Measurements from ENCODE around the gene ERV3-1. TPM values are rescaled to one million over a fixed set of nuclear protein-coding genes. Genes with fewer than 3 reads are reported as not detected.
"Not testable (repeated sequence)": the region's sequence is repeated elsewhere in the genome, so short reads cannot be mapped to it uniquely, and the experiment has no call there.

ERV3-1 gene
- total RNA-seq, 2 donors from 2014 or later: 6.1 to 13.7 TPM

DNA sequence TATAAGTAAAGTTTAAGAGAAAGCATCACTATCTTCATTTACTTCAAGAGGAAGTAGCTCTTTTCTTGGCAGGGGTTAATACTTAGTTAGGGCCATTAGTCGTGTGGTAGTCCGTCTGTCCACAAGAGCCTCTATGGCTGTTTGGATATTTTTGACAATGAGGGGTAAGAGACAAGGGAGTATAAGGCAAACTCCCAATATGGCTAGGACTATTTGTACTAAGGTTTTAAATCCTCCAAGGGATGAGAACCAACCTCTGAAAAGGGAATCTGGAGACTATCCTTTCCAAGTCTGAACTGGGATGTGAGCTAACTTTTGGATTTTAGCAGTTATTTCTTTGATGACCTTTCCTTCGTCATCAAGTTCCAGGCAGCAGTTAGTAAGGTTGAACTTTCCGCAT is 15.6 kb downstream of the ERV3-1 start, which contains the start of gene ZNF117:
Gene ZNF117, minus strand, starts transcription at position 101 of the 400 bp plus-strand sequence.
- no peak within 1 kb of the TSS for H3K4me3 Mint-ChIP-seq
- H3K4me1 Mint-ChIP-seq: no peaks in the 10 kb centered on the region
- no peaks in the 10 kb centered on the region for H3K27me3 Mint-ChIP-seq
- H3K27ac Mint-ChIP-seq: no peak within 1 kb of the TSS
- H3K9me3 Mint-ChIP-seq: peaks cover 46% of the 10 kb centered on the region
- peaks cover 34% of the 10 kb centered on the region for H3K36me3 Mint-ChIP-seq (ENCODE audit: low read depth)
- ATAC-seq (replicated peaks): no peak

DNA sequence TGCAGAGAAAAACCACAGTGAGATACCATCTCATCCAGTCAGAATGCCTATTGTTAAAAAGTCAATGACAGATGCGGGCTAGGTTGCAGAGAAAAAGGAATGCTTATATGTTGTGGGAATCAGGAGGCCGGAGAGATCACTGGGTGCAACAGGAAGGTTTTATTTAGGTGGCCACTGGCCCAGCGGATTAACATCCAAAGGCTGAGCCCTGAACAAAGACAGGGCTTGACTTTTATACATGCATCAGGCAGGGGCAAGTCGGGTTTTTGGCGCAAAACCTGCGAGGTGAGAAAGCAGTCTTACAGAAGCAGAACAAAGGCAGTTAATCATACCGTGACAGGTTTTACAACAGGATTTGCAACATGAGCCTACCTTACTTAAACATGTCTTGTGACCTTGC is 16.3 kb downstream of the ERV3-1 start:
- no peak overlapping the region for H3K4me3 Mint-ChIP-seq
- H3K36me3 Mint-ChIP-seq (ENCODE audit: low read depth): peaks cover 36% of the 10 kb centered on the region
- H3K9me3 Mint-ChIP-seq: peaks cover 46% of the 10 kb centered on the region
- H3K27ac Mint-ChIP-seq: no peak overlapping the region
- H3K4me1 Mint-ChIP-seq: no peaks in the 10 kb centered on the region
- no peak for ATAC-seq (replicated peaks)
- no peaks in the 10 kb centered on the region for H3K27me3 Mint-ChIP-seq

DNA sequence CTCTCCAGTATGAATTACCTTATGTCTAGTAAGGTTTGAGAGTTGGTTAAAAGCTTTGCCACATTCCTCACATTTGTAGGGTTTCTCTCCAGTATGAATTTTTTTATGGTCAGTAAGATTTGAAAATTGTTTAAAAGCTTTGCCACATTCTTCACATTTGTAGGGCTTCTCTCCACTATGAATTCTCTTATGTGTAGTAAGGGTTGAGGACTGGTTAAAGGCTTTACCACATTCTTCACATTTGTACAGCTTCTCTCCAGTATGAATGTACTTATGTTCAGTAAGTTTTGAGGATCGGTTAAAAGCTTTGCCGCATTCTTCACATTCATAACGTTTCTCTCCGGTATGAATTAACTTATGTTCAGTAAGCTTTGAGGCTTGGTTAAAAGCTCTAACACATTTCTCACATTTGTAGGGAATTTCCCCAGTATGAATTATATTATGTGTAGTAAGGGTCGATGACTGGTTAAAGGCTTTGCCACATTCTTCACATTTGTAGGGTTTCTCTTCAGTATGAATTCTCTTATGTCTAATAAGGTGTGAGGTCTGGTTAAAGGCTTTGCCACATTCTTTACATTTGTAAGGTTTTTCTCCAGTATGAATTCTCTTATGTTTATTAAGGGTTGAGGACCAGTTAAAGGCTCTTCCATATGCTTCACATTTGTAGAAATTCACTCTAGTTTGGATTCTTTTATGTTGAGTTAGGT is 27.8 kb downstream of the ERV3-1 start:
- no peaks in the 10 kb centered on the region for H3K4me1 Mint-ChIP-seq
- H3K4me3 Mint-ChIP-seq: no peak overlapping the region
- H3K27me3 Mint-ChIP-seq: no peaks in the 10 kb centered on the region
- no peak overlapping the region for H3K27ac Mint-ChIP-seq
- peaks cover 44% of the 10 kb centered on the region for H3K9me3 Mint-ChIP-seq
- no peak for ATAC-seq (replicated peaks)
- peaks cover 53% of the 10 kb centered on the region for H3K36me3 Mint-ChIP-seq (ENCODE audit: low read depth)

DNA sequence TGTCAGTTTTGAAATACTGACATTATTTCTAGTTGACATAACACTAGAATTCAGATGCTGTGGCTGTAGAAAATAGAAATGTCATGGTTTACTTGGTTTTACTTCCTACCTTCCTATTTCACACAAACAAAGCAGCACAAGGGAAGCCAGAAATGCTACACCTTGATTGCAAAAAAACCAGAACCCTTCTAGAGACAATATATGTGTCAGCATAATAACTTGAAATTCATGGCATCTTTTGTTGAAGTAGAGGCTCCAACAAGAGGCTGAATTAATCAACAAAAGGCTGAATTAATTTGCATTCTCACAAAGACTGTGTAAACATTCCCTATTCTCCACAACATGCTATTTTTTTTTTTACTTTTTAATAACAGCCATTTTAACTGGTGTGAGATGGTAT is 40.9 kb downstream of the ERV3-1 start:
- ATAC-seq (replicated peaks): no peak
- H3K4me3 Mint-ChIP-seq: no peak overlapping the region
- peaks cover 4% of the 10 kb centered on the region for H3K27me3 Mint-ChIP-seq
- H3K27ac Mint-ChIP-seq: no peak overlapping the region
- H3K4me1 Mint-ChIP-seq: no peaks in the 10 kb centered on the region
- no peaks in the 10 kb centered on the region for H3K36me3 Mint-ChIP-seq (ENCODE audit: low read depth)
- H3K9me3 Mint-ChIP-seq: peaks cover 12% of the 10 kb centered on the region

DNA sequence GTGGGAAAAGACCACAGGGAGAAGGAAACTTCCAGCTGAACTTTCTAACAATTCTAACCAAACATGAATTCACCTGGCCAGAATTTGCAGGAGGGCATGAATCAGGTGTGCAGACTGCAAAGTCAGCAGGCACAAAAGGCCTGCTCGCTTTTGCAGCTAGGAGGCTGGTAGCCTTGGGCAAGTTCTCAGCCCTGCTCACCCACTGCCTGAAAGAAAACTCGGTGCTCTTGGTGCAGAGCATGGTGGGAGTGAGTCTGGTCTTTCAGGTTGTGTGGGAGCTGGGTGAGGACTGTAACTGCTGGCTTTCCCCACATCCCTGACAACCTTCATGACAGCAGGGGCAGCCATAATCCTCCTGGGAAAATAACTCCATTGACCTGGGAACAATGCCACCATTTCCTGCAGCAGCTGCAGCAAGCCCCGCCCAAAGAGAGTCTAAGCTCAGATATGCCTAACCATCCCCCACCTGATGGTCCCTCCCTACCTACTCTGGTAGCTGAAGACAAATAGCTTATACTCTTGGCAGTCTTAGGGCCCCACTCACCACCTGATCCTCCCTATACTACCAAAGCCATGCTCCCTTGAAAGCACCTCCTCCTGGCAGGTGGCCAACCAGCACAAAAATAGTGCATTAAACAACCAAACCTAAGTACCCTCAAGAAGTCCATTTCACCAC is 47.3 kb downstream of the ERV3-1 start:
- Mint-ChIP-seq H3K36me3 (ENCODE audit: low read depth) (no peaks in the 10 kb centered on the region), H3K9me3 (peaks cover 8% of the 10 kb centered on the region), H3K27ac (no peak overlapping the region), H3K4me1 (no peaks in the 10 kb centered on the region), H3K27me3 (peaks cover 4% of the 10 kb centered on the region), H3K4me3 (no peak overlapping the region)
- ATAC-seq (replicated peaks): no peak

DNA sequence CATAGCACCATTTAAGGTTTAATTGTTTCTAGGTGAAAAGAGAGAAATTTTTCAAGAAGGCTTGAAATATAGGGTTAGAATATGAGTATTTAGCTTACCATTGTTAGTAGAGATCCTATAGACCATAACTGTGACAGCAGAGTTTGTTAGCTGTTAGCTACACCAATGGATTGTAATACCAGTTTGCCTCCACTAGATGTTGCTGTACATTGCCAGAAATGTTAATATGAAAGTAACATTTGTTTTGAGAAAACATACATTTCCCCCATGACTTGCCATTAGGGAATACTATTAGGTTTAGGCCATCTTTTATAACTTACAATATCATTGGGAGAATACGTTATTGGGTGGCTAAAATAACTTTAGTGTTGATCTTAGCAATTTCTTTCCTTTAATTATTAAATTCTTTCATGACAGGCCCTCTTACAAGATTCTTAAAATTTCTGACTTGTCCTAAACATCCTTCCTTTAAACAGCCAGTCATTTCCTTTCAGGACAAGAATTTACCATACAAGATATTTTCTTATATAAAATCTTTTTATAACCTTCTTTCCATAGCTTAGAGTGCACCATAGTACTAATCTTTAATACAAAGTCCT is 55.1 kb downstream of the ERV3-1 start:
- H3K36me3 Mint-ChIP-seq (ENCODE audit: low read depth): no peaks in the 10 kb centered on the region
- no peak overlapping the region for H3K4me3 Mint-ChIP-seq
- H3K27me3 Mint-ChIP-seq: peaks cover 32% of the 10 kb centered on the region
- ATAC-seq (replicated peaks): no peak
- no peaks in the 10 kb centered on the region for H3K4me1 Mint-ChIP-seq
- no peaks in the 10 kb centered on the region for H3K9me3 Mint-ChIP-seq
- no peak overlapping the region for H3K27ac Mint-ChIP-seq

DNA sequence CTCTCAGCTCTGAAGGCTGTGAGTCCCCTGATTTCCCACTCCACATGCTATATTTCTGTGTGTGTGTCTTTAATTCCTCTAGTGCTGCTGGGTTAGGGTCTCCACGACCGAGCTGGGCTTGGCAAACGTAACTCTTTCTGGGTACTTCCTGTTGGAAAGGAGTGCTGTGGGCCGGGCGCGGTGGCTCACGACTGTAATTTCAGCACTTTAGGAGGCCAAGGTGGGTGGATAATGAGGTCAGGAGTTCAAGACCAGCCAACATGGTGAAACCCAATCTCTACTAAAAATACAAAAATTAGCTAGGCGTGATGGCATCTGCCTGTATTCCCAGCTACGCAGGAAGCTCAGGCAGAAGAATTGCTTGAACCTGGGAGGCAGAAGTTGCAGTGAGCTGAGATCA is 55.8 kb downstream of the ERV3-1 start:
- not testable (repeated sequence) for H3K36me3 Mint-ChIP-seq (ENCODE audit: low read depth); H3K4me3 Mint-ChIP-seq; H3K4me1 Mint-ChIP-seq; ATAC-seq (replicated peaks); H3K27ac Mint-ChIP-seq; H3K9me3 Mint-ChIP-seq
- peaks cover 38% of the 10 kb centered on the region for H3K27me3 Mint-ChIP-seq

DNA sequence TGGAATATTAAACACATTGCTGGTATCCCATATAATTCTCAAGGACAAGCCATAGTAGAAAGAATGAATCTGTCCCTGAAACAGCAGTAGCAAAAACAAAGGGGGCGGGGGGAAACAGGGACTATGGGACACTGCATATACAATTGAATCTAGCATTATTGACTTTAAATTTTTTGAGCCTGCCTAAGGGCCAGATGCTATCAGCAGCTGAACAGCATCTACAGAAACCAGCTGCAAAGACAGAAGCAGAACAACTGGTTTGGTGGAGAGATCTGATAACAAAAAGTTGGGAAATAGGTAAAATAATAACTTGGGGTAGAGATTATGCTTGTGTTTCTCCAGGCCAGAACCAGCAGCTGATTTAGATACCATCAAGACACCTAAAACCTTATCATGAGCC is 57.7 kb downstream of the ERV3-1 start:
- peaks cover 41% of the 10 kb centered on the region for H3K27me3 Mint-ChIP-seq
- H3K9me3 Mint-ChIP-seq; H3K4me1 Mint-ChIP-seq; H3K36me3 Mint-ChIP-seq (ENCODE audit: low read depth); ATAC-seq (replicated peaks); H3K27ac Mint-ChIP-seq; H3K4me3 Mint-ChIP-seq: not testable (repeated sequence)

DNA sequence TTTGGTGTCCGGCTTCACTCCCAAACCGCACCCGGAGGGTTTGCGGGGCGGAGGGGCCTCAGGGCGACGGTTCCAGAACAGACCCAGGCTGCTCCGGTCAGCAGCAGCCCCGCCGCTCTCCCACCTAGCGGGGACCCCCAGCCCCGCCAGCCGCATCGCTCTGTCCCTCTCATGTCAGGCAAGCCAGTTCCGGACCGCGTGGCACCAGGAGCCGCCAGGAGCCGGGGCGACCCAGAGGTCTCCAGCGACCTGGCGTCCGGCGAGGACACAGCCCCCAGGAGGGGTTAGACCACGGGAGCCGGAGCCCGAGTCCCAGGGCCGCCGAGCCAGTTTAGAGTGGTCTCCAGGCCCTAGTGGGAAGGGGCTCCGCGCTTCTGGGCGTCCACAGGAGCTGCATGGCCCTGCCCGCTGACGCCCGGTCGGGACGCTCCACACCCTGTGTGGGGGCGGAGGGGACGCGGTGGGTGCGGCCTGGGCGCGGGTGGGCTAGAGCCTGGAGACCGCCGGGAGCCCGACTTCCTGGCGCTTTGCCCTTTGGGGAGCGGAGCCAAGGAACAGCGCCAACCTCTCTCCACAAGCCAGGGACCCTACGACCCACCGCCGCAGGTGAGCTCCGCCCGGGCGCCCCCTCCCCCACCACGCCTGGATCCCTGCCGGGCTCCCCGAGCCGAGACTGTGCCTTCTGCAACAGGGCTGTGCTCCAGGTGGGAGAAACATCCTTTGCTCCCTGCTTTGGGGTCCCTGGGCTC is 59.1 kb downstream of the ERV3-1 start:
- no peaks in the 10 kb centered on the region for H3K9me3 Mint-ChIP-seq
- H3K4me3 Mint-ChIP-seq: peak overlapping the region; percentile 41
- no peak overlapping the region for H3K27ac Mint-ChIP-seq
- peaks cover 41% of the 10 kb centered on the region for H3K27me3 Mint-ChIP-seq
- H3K36me3 Mint-ChIP-seq (ENCODE audit: low read depth): no peaks in the 10 kb centered on the region
- H3K4me1 Mint-ChIP-seq: no peaks in the 10 kb centered on the region
- ATAC-seq (replicated peaks): no peak

DNA sequence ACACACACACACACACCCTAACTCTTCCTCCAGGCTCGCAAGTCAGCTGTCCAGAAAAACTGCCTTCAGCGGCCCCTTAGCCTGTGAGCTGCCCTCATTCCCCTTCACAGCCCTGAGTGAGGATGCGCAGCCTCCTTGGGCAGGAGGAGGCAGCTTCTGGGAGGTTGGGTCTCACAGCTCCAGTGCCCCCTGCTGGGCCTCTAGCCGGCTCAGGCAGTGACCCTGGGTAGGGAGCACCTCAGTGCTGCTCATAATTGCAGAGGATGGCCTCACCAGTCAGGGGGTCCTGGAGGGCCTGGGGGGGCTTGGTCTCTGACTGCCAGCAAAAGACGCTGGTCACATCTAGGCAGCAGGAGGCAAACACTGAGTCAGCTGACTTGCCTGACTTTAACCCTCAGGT is 59.7 kb downstream of the ERV3-1 start:
- Mint-ChIP-seq H3K27ac (no peak overlapping the region), H3K9me3 (no peaks in the 10 kb centered on the region), H3K36me3 (ENCODE audit: low read depth) (no peaks in the 10 kb centered on the region), H3K4me1 (no peaks in the 10 kb centered on the region), H3K4me3 (no peak overlapping the region), H3K27me3 (peaks cover 41% of the 10 kb centered on the region)
- peak; percentile 65 for ATAC-seq (replicated peaks)

DNA sequence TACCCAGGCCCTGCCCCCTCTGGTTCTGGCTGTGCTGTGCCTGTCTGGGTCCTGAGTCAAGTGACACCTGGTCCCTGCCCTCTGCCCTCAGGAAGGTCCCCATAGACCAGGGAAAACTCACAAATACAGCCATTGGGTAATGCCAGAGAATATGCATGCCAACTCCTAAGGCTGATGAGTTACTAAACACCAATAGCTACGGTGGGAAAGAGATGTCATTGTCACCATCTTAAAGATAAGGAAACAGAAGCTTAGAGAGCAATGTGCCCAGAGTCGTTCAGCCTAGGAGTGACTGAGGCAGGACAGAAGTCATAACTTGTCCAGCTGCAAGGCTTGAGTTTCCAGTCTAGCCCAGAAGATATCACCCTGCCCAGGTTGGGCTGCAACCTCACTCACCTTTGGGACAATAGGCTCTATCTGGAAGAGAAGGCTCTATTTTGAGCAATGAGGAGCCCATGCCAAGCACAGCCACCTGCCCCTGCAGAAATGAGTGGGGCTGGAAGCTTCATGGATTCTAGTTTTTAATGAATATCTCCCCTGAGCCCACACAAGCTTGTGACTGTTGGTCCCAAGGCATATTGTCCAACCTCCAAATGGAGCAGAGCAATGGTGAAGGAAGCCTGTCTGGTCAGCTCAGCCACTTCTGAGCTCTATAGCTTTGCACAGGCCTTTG is 60.8 kb downstream of the ERV3-1 start:
- H3K4me1 Mint-ChIP-seq: no peaks in the 10 kb centered on the region
- no peak overlapping the region for H3K27ac Mint-ChIP-seq
- no peaks in the 10 kb centered on the region for H3K36me3 Mint-ChIP-seq (ENCODE audit: low read depth)
- no peaks in the 10 kb centered on the region for H3K9me3 Mint-ChIP-seq
- peaks cover 36% of the 10 kb centered on the region for H3K27me3 Mint-ChIP-seq
- H3K4me3 Mint-ChIP-seq: no peak overlapping the region
- no peak for ATAC-seq (replicated peaks)

DNA sequence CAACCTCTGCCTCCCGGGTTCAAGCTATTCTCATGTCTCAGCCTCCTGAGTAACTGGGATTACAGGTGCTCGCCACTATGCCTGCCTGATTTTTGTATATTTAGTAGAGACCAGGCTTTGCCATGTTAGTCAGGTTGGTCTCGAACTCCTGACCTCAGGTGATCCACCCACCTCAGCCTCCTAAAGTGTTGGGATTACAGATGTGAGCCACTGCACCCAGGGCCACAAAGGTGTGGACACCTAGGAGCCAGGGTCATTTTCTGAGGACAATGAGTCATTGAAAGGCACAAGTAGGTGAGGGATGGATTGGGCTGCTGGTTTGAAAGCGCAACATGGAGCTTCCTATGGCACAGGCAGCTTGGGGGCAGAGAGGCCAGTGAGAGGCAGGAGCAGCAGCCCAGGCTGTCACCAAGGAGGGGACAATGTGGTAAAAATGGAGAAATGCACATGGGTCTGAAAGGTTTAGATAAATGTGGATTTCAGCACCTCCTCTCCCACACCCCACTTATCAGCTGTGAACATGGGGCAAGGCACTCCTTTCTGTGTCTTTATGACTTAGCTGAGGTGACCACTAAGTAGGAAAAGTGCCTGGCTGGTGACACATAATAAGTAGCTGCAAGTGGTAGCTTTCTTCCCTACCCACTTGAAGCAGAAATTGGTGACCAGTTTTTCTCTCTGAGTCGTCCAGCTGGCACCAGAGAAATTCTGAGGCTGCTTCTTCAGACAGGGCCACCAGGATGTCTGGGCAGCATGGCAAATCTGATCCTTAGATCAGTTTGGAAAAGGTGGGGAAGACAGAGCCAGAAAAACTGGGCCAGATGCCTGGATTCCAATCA is 61.6 kb downstream of the ERV3-1 start:
- H3K27ac Mint-ChIP-seq; H3K36me3 Mint-ChIP-seq (ENCODE audit: low read depth); ATAC-seq (replicated peaks); H3K4me3 Mint-ChIP-seq; H3K9me3 Mint-ChIP-seq; H3K4me1 Mint-ChIP-seq: not testable (repeated sequence)
- peaks cover 36% of the 10 kb centered on the region for H3K27me3 Mint-ChIP-seq
